NCI-H2171 (cell line): ENCODE results near the gene ZBTB7C.
A peak's percentile ranks its signal among the peaks of the same experiment; 100 is the strongest.

Experiments
- DNase-seq: peaks from one replicate; lab custom pipeline; 2025; lab: John Stamatoyannopoulos, UW

Gene ZBTB7C

DNA sequence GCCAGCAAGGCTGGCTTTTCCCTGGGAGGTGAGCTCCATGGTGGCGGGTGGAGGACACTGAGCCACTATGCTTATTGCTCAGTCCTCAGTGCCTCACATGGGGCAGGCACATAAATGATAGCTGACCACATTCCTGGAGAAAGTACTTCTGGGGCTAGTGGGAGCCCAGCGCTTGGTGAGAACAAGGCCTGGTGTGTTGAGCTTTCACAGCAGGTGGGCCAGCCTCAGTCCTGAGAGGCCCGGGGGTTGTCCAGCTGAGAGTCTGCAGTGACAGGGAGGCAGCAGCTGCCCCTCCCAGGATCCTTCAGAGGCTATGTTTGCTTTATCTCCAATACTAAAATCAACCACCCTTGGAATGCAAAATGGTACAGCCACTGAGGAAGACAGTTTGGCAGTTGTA lies 217.7 kb downstream of the ZBTB7C start:
- DNase-seq, result no peak

DNA sequence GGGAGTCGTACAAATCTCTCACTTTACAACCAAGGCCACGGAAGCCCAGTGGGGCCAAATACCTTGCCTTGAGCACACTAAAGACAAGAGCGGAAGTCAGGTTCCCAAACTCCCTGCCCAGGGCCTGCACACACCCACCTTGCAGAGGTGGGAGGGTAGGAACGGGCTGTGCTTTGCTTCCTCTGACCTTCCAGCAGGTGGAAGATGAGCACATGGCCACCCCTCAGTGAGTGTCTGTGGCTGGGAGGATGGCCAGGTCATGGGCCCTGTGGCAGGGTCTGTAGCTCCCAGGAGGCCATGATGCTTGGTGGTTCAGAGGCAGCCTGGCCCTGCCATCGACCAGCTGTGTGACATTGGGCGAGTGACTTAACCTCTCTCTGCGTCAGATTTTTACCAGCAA lies 218.2 kb downstream of the ZBTB7C start:
- no peak for DNase-seq

- DNase-seq, result no peak
Measured at GRCh38 chr18:48188609-48189008, 220.6 kb downstream of the ZBTB7C start.

GRCh38 chr18:48186861-48187260 lies 222.3 kb downstream of the ZBTB7C start:
- no peak for DNase-seq

DNA sequence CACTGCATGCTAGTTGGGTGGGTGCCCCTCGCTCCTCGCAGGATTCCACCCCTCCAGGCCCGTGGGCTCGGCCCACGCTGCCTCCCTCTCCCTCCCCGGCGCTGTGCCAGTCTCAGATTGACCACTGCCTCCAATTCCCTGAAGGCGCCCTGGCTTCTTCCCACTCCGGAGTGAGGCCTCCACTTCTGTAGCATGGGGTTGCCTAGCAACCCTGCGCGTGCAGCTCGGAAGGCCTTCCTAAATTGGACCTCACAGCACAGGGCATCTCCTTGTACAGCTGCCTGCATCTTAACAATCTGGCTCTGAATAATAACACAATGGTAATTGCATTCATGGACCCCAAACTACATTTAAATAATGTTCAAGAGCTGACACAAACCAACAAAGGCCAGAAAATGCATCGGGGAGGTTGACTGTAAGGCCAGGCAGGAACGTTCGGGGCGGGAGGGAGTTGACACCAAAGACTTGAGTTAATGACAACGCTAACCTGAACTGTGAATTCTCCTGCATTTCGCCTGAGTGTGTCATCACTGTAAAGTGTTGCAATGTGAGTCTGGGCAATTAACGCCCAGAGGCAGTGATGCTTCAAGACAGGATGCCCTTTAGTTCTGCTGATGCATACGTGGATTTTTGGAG lies 222.9 kb downstream of the ZBTB7C start:
- no peak for DNase-seq

DNA sequence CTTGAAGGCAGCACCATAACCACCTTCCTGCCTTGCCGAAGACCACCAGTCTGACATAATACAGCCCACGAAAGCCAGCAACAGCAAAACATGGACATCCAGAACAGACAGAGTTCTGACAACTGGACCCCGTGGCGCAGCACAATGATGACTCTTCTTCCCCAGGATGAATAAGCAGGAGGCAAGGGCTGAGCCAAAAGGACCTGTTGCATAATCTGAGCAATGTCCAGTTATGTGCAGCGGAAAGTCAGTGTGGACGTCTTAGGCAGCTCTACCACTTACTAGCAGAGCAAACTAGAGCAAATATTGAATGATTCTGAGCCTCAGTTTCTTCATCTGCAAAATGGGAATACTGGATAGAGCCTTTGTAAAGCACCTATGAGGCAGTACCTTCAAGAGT lies 225.1 kb downstream of the ZBTB7C start:
- DNase-seq, result no peak

DNA sequence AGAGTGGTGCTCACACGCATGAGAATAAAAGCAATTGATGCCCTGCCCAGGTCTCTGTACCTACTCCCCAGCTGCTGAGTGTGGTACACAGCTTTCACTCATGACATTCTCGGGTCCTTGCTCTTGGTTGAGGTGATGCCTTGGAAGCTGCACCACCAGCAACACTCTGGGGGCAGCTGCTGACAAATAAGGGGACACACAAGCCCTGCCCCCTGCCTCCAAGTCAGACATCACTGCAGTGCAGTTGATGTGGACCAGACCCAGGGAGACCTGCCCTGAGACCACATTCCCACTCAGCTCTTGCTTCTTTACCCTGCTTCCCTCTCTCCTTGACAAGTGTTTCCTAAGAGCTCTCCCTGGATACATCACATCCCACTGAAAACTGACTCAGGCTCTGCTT lies 225.6 kb downstream of the ZBTB7C start:
- no peak for DNase-seq

DNA sequence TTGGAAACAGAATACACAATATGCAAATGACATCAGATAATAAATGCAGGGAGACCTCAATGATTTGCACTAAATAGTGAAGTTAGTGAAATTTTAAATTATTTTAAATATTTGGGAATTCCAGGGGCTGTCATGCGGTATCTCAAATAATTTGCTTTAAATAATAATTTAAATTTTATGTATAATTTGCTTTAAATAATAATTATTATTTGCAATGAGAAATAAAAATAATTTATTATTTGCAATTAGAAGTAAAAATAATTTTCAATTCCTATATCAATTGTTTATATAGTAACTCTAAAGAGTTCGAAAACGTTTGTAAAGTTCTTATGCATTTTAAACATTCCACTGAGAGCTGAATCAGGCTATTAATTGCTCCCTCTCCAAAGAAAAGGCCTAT lies 226.4 kb downstream of the ZBTB7C start:
- no peak for DNase-seq

- DNase-seq, result peak; percentile 26
Measured at GRCh38 chr18:48181857-48182256, 227.3 kb downstream of the ZBTB7C start.

- DNase-seq, result no peak
Measured at GRCh38 chr18:48181087-48181823, 227.9 kb downstream of the ZBTB7C start.

GRCh38 chr18:48179666-48180065 lies 229.5 kb downstream of the ZBTB7C start:
- DNase-seq, result no peak

- no peak for DNase-seq
Measured at GRCh38 chr18:48179001-48179400, 230.2 kb downstream of the ZBTB7C start.

DNA sequence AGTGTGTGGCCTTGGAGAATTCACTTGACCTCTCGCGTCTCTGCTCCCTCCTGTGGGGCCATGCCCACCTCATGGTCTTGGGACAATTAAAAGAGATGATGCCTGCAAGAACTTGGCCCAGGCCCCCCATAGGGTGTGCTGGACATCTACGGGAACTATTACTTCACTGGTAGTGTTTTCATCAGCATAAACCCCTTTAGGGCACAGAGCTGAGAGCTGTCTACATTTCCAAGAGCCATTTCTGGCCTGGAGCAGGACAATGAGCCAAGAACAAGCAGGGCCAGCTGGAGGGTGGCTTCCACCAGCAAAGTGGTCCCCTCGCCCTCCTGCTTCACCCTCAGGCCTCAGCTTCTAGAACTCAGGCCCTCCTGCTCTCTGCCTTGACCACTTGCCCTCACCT lies 232.3 kb downstream of the ZBTB7C start:
- no peak for DNase-seq

DNA sequence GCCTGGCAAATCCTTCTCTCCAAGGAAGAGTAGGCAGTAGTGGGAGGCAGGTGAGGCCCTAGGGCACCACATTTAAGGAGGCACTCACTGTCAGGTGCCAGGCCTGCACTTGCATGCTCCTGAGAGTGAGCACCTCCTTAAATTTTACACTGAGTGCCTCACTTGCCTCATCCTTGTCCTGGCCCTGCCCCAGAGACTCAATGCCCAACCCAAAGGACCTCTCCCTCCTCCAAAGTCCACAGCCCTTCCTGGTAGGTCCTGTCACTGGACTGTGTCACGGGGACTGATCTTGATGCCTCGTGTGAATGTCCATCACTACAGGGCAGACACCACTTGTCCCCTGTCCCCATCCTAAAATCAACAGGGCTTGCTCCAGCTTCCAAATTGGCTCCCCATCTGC lies 235.6 kb downstream of the ZBTB7C start:
- DNase-seq, result no peak

DNA sequence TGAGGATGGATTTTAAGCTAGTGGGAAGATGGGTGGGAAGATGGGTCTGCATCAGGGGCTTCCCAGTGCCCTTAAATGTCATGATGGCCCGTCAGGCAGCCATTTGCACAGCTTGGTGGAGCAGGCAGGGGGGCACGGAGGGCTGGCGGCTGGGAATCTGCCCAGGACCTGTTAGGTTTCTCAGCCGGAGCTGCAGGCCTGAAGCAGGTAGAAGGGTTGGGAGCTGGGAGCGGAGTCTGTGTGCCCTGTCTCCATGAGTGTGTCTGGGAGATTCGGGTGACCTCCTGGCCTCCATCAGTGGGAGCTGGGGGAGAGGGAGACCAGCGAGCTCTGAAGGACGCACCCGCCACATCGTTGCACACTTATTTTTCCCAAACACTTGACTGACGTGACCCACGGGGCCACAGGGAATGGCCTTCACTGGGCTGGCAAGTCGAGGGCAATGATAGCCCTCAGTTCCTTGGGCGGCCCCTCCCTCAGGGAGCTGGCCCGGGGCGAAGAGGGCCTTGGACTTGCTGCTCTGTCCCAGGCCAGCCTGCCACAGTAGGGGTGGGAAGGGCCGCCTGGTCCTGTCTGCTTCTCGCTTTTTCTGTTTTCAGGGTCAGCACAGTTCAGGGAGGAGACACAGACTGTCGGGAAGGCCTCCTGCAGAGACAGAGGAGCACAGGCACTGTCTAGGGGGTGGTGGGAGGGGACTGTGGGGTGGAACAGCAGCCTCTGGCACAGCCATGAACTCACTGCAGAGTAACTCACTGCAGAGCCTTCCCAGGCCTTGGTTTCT lies 236.8 kb downstream of the ZBTB7C start:
- DNase-seq, result no peak

DNA sequence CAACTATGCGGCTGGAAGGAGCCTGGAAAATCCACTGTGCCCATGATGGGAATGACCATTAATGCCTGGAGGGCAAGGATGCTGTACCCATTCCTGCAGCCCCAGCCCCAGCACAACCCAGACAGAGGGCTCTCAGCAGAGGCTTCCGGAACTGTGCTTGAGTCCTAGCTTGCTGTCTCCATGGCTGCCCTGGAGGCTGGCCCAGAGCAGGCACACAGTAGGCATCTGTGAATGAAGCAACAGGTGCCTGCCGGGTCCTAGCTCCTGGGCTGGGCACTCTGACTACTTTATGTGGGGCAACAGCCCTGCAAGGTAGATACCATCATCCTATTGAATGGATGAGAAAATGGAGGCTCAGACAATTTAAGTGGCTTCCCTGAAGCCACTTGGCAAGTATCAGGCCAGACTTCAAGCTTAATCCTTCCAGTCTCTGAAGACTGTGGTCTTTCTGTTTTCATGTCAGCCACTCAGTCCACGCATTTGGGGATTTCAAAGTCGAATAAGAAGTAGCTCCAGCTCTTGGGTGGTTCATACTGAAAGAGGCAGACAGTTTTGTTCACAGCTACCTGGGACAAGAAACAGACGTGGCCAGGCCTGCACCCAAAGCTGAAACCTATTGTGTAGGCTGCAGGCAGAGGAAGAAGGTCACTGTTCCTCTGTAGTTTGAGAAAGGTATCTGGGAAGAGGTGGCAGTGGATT lies 237.5 kb downstream of the ZBTB7C start:
- DNase-seq, result no peak

- no peak for DNase-seq
Measured at GRCh38 chr18:48170651-48171050, 238.5 kb downstream of the ZBTB7C start.

GRCh38 chr18:48168861-48169260 lies 240.3 kb downstream of the ZBTB7C start:
- DNase-seq, result no peak

DNA sequence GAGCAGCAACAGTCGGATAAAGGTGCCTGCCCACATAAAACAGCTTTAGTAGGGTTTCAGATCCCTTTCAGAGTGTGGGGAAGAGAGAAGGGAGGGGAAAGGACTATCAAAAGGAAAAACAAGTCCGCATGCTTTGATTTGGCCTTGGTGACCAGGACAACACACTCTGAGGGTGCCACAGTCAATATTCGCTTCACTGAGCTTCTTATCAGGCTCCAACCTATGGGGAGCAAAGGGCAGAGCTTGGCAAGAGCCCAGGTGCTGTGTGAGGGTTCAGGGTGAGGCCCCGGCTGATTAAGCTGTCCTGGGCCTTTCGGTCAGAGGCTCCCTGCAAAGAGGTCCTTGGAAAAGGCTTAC lies 241.3 kb downstream of the ZBTB7C start:
- DNase-seq, result no peak

DNA sequence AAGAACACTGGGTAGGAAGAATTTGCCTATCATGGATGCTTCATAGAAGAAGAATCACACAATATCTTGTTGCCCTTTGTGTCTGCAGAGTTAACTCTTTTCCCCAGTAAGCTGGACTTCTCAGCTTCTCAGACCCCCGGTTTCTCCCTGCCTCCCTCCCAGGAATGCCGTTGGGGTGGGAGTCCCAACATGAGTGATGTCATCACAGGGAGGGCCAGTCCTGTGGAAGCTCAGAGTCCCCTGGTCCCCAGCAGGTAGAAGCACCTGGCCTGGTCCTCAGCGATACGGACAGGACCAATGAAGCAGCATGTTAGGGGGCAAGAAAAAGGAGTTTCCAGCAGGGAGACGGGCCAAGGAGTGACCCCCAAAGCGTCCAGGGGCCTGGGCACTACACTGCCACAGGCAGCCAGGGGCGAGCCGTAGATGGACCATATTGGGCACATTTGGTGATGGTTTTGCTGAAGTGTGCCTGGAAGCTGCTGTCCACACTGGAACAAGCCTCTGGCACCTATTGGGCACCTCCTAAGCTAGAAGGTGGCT lies 242.8 kb downstream of the ZBTB7C start:
- no peak for DNase-seq

GRCh38 chr18:48165111-48165866 lies 243.9 kb downstream of the ZBTB7C start:
- no peak for DNase-seq

- no peak for DNase-seq
Measured at GRCh38 chr18:48164701-48165100, 244.5 kb downstream of the ZBTB7C start.
